B cell (primary cell): ENCODE measurements around the gene TMEM87A. TPM values are rescaled to one million over a fixed set of nuclear protein-coding genes. Genes with fewer than 3 reads are reported as not detected.

Experiments
- ATAC-seq: fragments of 200-7000 bp; cut with Tn5 transposase; one replicate; pipeline ENCODE4 v1.10.0; 2021; ENCODE audit warnings: low read depth, mild to moderate bottlenecking, moderate number of reproducible peaks, moderate library complexity
- CTCF ChIA-PET: fragments of 350-600 bp; sonication (Branson Sonifier 250); formaldehyde crosslinking; loops from one replicate; lab custom pipeline; 2021; ENCODE audit warnings: antibody characterized with exemption, inconsistent platforms; lab: Charles Lee
- POLR2A ChIA-PET: fragments of 350-600 bp; sonication (Branson Sonifier 250); formaldehyde crosslinking; loops from one replicate; lab custom pipeline; 2021; ENCODE audit warnings: antibody characterized with exemption; lab: Charles Lee
- DNase-seq: peaks from one replicate; pipeline ENCODE4 v3.0.0; 2013
- H2AFZ ChIP-seq: 2 replicates; pipeline ENCODE4 v1.6.1; 2012; ENCODE audit warnings: mild to moderate bottlenecking, low read depth, low read length; ENCODE audit not compliant: insufficient read depth, poor library complexity, severe bottlenecking
- H3K27ac ChIP-seq, 2 donors: 1 replicate in 1 of 2; 2 replicates in 1 of 2; pipeline ENCODE4 v1.5.1; 2012 to 2013; ENCODE audit warnings: low read length in 2 of 2, mild to moderate bottlenecking in 2 of 2, moderate library complexity in 1 of 2
- H3K27me3 ChIP-seq, 4 experiments: fragments of 200-600 bp in 1 of 4; sonication (generic) in 1 of 4; replicated peaks in 1 of 4; 1 replicate in 2 of 4; 2 replicates in 2 of 4; pipeline versions ENCODE4 v1.6.1 to v1.7.0; 2013 to 2016; ENCODE audit warnings: low read length in 3 of 4, mild to moderate bottlenecking in 2 of 4, mixed read lengths in 1 of 4, moderate library complexity in 1 of 4; ENCODE audit not compliant: insufficient read depth in 4 of 4, control insufficient read depth in 3 of 4; ENCODE audit errors: control extremely low read depth in 1 of 4
- H3K36me3 ChIP-seq, 2 experiments: replicated peaks in 1 of 2; 1 replicate in 1 of 2; 2 replicates in 1 of 2; pipeline versions ENCODE4 v1.6.1 to v1.7.1; 2013; ENCODE audit warnings: low read length in 1 of 2; ENCODE audit not compliant: insufficient read depth in 2 of 2, control insufficient read depth in 1 of 2; ENCODE audit errors: control extremely low read depth in 1 of 2, extremely low read depth in 1 of 2
- H3K4me1 ChIP-seq, 2 donors: fragments of 200-600 bp in 1 of 2; sonication (generic) in 1 of 2; 1 replicate in 1 of 2; 2 replicates in 1 of 2; pipeline versions ENCODE4 v1.5.1 to v1.6.1; 2013 to 2017; ENCODE audit warnings: low read length in 2 of 2; ENCODE audit not compliant: control insufficient read depth in 2 of 2, insufficient read depth in 2 of 2
- H3K4me2 ChIP-seq: replicated peaks from 2 replicates; pipeline ENCODE3; 2012; ENCODE audit warnings: mild to moderate bottlenecking, low read depth, low read length; ENCODE audit not compliant: poor library complexity, severe bottlenecking
- H3K4me3 ChIP-seq, 5 experiments: fragments of 200-600 bp in 1 of 5; sonication (generic) in 1 of 5; 1 replicate in 3 of 5; 2 replicates in 2 of 5; pipeline versions ENCODE4 v1.5.1 to v1.7.0; 2011 to 2016; ENCODE audit warnings: low read length in 4 of 5, mild to moderate bottlenecking in 4 of 5, low read depth in 2 of 5, control low read depth in 1 of 5, moderate library complexity in 1 of 5; ENCODE audit not compliant: insufficient read depth in 1 of 5; ENCODE audit errors: control extremely low read depth in 1 of 5, extremely low read depth in 1 of 5
- H3K79me2 ChIP-seq: fragments of 200-600 bp; sonication (generic); one replicate; pipeline ENCODE4 v1.6.0; 2016; ENCODE audit warnings: low read length; ENCODE audit not compliant: control insufficient read depth, insufficient read depth
- H3K9ac ChIP-seq: fragments of 200-600 bp; sonication (generic); 2 replicates; pipeline ENCODE4 v1.6.1; 2017; ENCODE audit warnings: mild to moderate bottlenecking, low read length, moderate library complexity
- H3K9me3 ChIP-seq, 3 donors: one replicate each; pipeline versions ENCODE4 v1.6.1 to v1.7.1; 2013; ENCODE audit warnings: low read length in 2 of 3; ENCODE audit not compliant: control insufficient read depth in 2 of 3, insufficient read depth in 1 of 3; ENCODE audit errors: control extremely low read depth in 1 of 3
- H4K20me1 ChIP-seq: 2 replicates; pipeline ENCODE4 v1.6.0; 2012; ENCODE audit warnings: mild to moderate bottlenecking, low read length; ENCODE audit not compliant: insufficient read depth, control insufficient read depth, poor library complexity, severe bottlenecking
- H3K27ac Mint-ChIP-seq: one replicate; pipeline ENCODE4 v1.8.0; 2021; ENCODE audit warnings: mixed read lengths
- H3K27me3 Mint-ChIP-seq: one replicate; pipeline ENCODE4 v1.8.0; 2021; ENCODE audit warnings: mixed read lengths
- H3K4me1 Mint-ChIP-seq: one replicate; pipeline ENCODE4 v1.8.0; 2021; ENCODE audit warnings: mixed read lengths
- H3K4me3 Mint-ChIP-seq: one replicate; pipeline ENCODE4 v1.8.0; 2021; ENCODE audit warnings: mixed read lengths
- H3K9me3 Mint-ChIP-seq: one replicate; pipeline ENCODE4 v1.8.0; 2022; ENCODE audit warnings: mixed read lengths; ENCODE audit not compliant: insufficient read depth
- EZH2 ChIP-seq: IDR thresholded peaks from 2 replicates; pipeline ENCODE4 v1.6.1; 2012; ENCODE audit warnings: borderline replicate concordance, low read depth, mild to moderate bottlenecking, moderate library complexity, low read length; ENCODE audit not compliant: insufficient read depth, poor library complexity, severe bottlenecking
- WGBS: methylation state at CpG from one replicate; pipeline ENCODE4 v1.1.5; 2013; ENCODE audit warnings: missing lambda C conversion rate; ENCODE audit not compliant: insufficient coverage; 5-methylcytosine and 5-hydroxymethylcytosine counted together
- intact Hi-C: fragments of 100-400 bp; cut with micrococcal nuclease; formaldehyde crosslinking; loops from one replicate; pipeline ENCODE4 v1.10.0; 2022
- polyA plus RNA-seq: library from polyadenylated mRNA; depleted of rRNA; stranded (reverse); fragments of >200 nt; gene quantifications from 2 replicates; pipeline ENCODE4 v1.2.3, GENCODE V29; 2012
- total RNA-seq, 2 donors: library from RNA; stranded (reverse); fragments of 120-200 nt in 1 of 2; gene quantifications; 1 replicate in 1 of 2; 2 replicates in 1 of 2; pipeline versions ENCODE4 v1.2.3 to v1.2.4, GENCODE V29; 2013 to 2022
- TF ChIP-seq, protein P1 (sequence below): fragments of 200-600 bp; IDR thresholded peaks from one replicate; pipeline ENCODE4 v1.8.0; 2022; ENCODE audit warnings: antibody characterized with exemption, mild to moderate bottlenecking

TMEM87A gene
- total and polyA plus RNA-seq, 2 donors (not counting 1 experiment from before 2014, with no cell fraction given): 14.5 to 61.5 TPM

DNA sequence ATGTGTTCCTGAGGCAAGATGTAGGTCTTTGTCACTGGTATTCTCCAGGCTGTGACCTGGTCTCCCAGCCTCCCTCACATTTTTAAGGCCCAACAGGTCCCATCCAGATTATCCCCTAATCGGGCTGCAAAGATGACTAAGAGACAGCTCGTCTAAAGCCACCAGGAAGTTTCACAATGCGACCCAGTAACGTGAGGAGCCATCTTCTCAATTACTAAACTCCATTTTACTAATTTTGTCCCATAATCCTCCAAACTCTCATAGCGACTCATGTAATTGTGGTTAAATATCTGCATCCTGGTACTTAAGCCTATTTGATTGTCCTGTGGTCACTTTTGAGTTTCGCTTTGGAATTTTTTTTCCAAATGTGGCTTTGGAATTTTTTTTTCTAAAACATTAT is 108.1 kb downstream of the TMEM87A start:
- CTCF ChIA-PET: no interaction called here

DNA sequence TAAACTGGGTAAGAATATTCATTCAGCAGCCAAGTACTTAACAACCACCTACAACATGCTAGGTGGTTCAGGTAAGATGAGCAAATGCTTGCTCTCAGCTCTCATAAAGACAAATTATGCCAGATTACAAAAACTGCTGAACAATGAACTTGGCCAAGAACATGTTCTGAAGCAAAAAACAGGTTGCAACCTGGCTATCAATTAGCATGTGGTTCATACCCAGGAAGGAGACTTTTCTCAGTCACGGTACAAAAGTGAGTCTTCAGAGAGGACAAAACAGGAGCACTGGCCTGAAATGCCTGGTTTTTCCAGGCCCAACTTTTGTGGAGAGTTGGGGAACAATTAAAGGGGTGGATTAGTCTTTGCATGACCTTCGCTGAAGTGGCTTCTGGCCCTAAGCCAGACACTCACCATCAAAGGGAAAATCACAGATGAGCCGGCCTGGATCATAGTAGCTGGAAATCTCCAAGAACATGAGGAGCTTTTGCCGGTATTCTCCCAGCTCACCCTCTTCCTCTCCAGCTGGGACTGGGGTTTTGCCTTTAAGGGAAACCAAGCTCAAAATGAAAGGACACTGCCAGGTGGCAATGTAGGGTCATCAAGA is 109.2 kb downstream of the TMEM87A start:
- ATAC-seq: no peak
- Mint-ChIP-seq H3K4me3 (no peak overlapping the region), H3K4me1 (no peaks in the 10 kb centered on the region), H3K9me3 (no peaks in the 10 kb centered on the region), H3K27ac (no peak overlapping the region), H3K27me3 (no peaks in the 10 kb centered on the region)
- intact Hi-C loops: no loop called here
- no peaks in the 10 kb centered on the region for H3K79me2 ChIP-seq
- CTCF ChIA-PET: no interaction called here
- no peaks in the 10 kb centered on the region for H4K20me1 ChIP-seq
- no peak for TF ChIP-seq EZH2
- TF ChIP-seq, protein P1, sequence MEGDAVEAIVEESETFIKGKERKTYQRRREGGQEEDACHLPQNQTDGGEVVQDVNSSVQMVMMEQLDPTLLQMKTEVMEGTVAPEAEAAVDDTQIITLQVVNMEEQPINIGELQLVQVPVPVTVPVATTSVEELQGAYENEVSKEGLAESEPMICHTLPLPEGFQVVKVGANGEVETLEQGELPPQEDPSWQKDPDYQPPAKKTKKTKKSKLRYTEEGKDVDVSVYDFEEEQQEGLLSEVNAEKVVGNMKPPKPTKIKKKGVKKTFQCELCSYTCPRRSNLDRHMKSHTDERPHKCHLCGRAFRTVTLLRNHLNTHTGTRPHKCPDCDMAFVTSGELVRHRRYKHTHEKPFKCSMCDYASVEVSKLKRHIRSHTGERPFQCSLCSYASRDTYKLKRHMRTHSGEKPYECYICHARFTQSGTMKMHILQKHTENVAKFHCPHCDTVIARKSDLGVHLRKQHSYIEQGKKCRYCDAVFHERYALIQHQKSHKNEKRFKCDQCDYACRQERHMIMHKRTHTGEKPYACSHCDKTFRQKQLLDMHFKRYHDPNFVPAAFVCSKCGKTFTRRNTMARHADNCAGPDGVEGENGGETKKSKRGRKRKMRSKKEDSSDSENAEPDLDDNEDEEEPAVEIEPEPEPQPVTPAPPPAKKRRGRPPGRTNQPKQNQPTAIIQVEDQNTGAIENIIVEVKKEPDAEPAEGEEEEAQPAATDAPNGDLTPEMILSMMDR: no peak
- POLR2A ChIA-PET: interaction anchor here (0.5 kb wide), 1 partner anchor 44 kb away, joined by 3 read pairs; the partner anchor contains the start of gene VPS39
- H3K27ac ChIP-seq: no peak overlapping the region
- H3K9ac ChIP-seq: no peak overlapping the region
- no peak for DNase-seq
- 100% methylated on average over 3 of the region's 4 CpGs for WGBS
- H3K4me3 ChIP-seq: no peak overlapping the region
- H3K27me3 ChIP-seq: no peaks in the 10 kb centered on the region
- H3K4me2 ChIP-seq: no peak overlapping the region
- H2AFZ ChIP-seq: no peak overlapping the region
- no peaks in the 10 kb centered on the region for H3K4me1 ChIP-seq
- no peaks in the 10 kb centered on the region for H3K9me3 ChIP-seq
- H3K36me3 ChIP-seq: peaks cover 3 to 97% of the 10 kb centered on the region in 2 experiments

More for the DNA sequence above, 108.1 kb downstream of the TMEM87A start:
- H4K20me1 ChIP-seq: no peaks in the 10 kb centered on the region
- no peaks in the 10 kb centered on the region for H3K4me1 ChIP-seq
- Mint-ChIP-seq H3K4me1 (no peaks in the 10 kb centered on the region), H3K27ac (no peak overlapping the region), H3K4me3 (no peak overlapping the region), H3K27me3 (no peaks in the 10 kb centered on the region), H3K9me3 (no peaks in the 10 kb centered on the region)
- intact Hi-C loops: no loop called here
- ATAC-seq (no peak), DNase-seq (no peak)
- no peak overlapping the region for H3K4me3 ChIP-seq
- H3K79me2 ChIP-seq: no peaks in the 10 kb centered on the region
- H2AFZ ChIP-seq: no peak overlapping the region
- H3K27me3 ChIP-seq: no peaks in the 10 kb centered on the region
- TF ChIP-seq, protein P1: no peak
- no peak for TF ChIP-seq EZH2
- WGBS: 100% methylated on average over 1 of the region's 6 CpGs
- H3K4me2 ChIP-seq: no peak overlapping the region
- H3K9ac ChIP-seq: no peak overlapping the region
- no peaks in the 10 kb centered on the region for H3K9me3 ChIP-seq
- POLR2A ChIA-PET: no interaction called here
- peaks cover 6 to 95% of the 10 kb centered on the region in 2 experiments for H3K36me3 ChIP-seq
- no peak overlapping the region for H3K27ac ChIP-seq
